PFSK-1 (cell line): Measurements from ENCODE around the gene CPNE6.

Source experiments
- FOXP2 ChIP-seq: optimal IDR thresholded peaks from 2 replicates; pipeline ENCODE3; 2011; ENCODE audit warnings: borderline replicate concordance, control low read depth, inconsistent platforms; ENCODE audit not compliant: insufficient read depth; ENCODE audit errors: extremely low read length, extremely low read depth
- POLR2AphosphoS5 ChIP-seq: IDR thresholded peaks from 2 replicates; pipeline ENCODE4 v1.6.1; 2012; ENCODE audit warnings: low read depth, mild to moderate bottlenecking, control low read depth, low read length, moderate library complexity
- SIN3A ChIP-seq: IDR thresholded peaks from 2 replicates; pipeline ENCODE4 v1.6.1; 2012; ENCODE audit warnings: mild to moderate bottlenecking, low read length, moderate library complexity, borderline replicate concordance; ENCODE audit not compliant: insufficient read depth
- TAF1 ChIP-seq: IDR thresholded peaks from 2 replicates; pipeline ENCODE4 v1.6.1; 2012; ENCODE audit warnings: low read length, control low read depth, borderline replicate concordance; ENCODE audit not compliant: insufficient read depth
- TF ChIP-seq, protein P1 (sequence below), 2 experiments: IDR thresholded peaks; 2 replicates each; pipeline versions ENCODE4 v1.6.1 to v1.8.0; 2011 to 2012; ENCODE audit warnings: low read depth in 2 of 2, low read length in 2 of 2, control low read depth in 1 of 2, inconsistent platforms in 1 of 2, mild to moderate bottlenecking in 1 of 2, moderate library complexity in 1 of 2; ENCODE audit not compliant: insufficient read depth in 1 of 2

CPNE6 gene

DNA sequence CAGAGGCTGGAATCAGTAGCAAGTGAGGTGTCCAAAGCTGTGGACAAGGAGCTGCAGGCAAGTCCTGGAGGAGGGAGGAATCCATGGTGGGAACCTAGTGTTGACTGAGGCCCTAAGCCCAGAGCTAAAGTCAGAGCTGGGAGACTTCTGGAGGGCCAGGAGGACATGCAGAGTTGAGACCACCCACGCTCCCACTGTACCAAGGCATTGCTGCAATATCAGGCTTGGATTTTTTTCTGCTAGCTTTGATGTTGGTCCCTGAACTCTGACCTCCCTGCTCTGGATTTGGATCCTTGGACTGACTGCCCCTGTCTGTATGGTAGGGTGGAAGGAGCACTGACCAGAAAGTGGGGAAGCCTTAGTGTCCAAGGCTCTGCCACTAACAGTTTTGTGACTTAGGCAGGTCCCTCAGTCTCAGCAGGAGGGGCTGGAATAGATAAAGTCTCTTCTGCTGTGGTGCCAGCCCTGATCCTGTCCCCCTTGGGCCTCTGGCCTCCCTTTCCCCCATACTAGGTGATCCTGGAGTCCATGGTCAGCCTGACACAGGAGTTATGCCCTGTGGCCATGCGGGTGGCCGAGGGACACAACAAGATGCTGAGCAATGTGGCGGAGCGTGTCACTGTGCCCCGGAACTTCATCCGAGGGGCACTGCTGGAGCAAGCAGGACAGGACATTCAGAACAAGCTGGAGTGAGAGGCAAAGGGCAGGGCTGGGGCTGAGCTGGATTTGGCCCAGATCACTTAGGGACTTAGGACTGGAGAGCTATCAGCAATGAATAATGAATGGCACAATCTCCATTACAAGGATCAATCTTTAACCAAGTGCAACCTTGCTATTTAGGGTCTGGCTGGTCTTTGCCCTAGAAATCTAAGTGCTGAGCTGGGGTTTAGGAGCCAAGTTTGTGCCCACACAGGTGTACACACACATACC is 10.1 kb upstream of the CPNE6 start:
- TF ChIP-seq TAF1 = no peak
- TF ChIP-seq, protein P1, sequence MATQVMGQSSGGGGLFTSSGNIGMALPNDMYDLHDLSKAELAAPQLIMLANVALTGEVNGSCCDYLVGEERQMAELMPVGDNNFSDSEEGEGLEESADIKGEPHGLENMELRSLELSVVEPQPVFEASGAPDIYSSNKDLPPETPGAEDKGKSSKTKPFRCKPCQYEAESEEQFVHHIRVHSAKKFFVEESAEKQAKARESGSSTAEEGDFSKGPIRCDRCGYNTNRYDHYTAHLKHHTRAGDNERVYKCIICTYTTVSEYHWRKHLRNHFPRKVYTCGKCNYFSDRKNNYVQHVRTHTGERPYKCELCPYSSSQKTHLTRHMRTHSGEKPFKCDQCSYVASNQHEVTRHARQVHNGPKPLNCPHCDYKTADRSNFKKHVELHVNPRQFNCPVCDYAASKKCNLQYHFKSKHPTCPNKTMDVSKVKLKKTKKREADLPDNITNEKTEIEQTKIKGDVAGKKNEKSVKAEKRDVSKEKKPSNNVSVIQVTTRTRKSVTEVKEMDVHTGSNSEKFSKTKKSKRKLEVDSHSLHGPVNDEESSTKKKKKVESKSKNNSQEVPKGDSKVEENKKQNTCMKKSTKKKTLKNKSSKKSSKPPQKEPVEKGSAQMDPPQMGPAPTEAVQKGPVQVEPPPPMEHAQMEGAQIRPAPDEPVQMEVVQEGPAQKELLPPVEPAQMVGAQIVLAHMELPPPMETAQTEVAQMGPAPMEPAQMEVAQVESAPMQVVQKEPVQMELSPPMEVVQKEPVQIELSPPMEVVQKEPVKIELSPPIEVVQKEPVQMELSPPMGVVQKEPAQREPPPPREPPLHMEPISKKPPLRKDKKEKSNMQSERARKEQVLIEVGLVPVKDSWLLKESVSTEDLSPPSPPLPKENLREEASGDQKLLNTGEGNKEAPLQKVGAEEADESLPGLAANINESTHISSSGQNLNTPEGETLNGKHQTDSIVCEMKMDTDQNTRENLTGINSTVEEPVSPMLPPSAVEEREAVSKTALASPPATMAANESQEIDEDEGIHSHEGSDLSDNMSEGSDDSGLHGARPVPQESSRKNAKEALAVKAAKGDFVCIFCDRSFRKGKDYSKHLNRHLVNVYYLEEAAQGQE (IDR thresholded peaks at IDR 0.05; ENCODE audit: insufficient read depth in 1 of 2, low read depth in 2 of 2, low read length in 2 of 2) = no peak
- no peak for TF ChIP-seq SIN3A
- TF ChIP-seq FOXP2 = no peak
- TF ChIP-seq POLR2AphosphoS5 = no peak

DNA sequence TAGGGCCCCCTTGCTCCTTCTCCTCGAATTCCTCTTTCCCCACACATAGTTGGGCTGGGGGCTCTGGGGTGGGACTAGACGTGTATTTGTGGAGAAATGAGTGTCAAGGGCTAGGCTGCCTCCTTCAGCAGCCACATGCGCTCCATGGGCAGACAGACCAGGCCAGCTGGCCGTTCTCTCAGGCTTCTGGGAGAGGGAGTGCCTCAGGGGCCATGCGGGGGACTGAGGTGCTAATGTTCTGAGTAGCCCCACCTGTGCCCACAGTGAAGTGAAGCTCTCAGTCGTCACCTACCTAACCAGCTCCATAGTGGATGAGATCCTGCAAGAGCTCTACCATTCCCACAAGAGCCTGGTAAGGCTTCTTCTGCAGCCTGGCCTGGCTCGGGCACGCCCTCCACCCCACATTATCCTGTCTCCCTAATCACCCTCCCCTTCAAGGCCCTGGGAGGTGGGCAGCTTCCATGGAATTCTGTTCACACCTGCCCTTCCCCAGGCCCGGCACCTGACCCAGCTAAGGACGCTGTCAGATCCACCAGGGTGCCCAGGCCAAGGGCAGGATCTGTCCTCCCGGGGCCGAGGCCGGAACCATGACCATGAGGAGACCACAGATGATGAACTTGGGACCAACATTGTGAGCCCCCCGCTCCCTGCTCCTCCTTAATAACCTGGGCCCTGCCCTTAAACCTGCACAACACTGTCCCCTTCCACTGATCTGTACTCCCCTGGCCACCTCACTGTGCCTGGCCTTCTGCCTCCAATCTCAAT is 9.0 kb upstream of the CPNE6 start:
- no peak for TF ChIP-seq SIN3A
- no peak for TF ChIP-seq FOXP2
- TF ChIP-seq, protein P1 (IDR thresholded peaks at IDR 0.05; ENCODE audit: insufficient read depth in 1 of 2, low read depth in 2 of 2, low read length in 2 of 2) = no peak
- no peak for TF ChIP-seq TAF1
- TF ChIP-seq POLR2AphosphoS5 = no peak

DNA sequence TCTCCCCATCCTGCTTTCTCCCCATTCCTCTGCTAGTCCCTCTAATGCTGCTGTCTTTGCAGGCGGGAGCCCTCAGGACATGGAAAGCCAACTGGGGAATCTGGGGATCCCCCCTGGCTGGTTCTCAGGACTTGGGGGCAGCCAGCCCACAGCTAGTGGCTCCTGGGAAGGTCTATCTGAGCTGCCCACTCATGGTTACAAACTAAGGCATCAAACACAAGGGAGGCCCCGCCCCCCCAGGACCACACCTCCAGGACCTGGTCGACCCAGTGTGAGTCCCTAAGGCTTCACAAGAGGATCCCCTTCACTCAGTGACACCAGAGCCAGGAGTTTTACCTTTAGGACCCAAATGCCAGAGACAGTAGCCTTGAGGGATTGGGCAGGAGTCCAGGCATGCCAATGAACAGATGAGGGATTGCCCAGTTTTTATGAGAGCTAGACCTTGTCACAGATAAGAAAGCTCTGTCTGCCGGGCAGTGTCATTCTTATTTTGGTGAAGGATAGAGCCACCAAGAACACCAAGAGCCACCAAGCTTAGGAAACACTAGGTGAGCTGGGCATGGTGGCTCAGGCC is 8.0 kb upstream of the CPNE6 start:
- TF ChIP-seq TAF1 (no peak), FOXP2 (no peak), SIN3A (no peak)
- TF ChIP-seq, protein P1 (IDR thresholded peaks at IDR 0.05; ENCODE audit: insufficient read depth in 1 of 2, low read depth in 2 of 2, low read length in 2 of 2) = no peak

DNA sequence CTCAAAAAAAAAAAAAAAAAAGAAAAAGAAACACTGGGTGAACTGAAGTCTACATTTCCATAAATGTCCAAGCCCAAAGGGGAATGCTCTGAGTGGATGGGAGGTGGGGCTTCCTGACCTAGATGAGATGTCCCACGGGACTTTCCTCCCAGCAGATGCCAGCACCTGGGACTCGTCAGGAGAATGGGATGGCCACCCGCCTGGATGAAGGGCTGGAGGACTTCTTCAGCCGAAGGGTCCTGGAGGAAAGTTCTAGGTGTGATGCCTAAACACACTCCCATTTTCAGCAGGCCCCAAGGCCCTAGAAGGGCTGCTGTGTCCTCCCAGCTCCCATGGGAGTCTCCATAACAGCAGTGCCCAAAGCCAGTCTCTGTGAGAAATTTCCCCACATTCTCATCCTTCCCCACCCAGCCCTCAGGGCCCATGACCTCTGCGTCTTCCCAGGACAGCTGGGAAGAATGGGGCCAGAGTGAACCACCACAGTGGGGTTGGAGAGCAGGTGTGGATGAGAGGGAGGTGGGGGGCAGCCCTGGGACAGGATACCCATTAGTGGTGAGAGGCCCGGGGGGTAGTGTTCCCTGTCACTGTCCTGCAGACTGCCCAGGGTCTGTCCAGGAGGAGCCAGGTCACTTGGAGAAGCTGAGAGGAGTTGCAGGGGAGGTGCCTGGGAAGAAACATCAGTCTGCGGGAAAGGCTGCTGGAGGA is 7.1 kb upstream of the CPNE6 start:
- TF ChIP-seq SIN3A = no peak
- TF ChIP-seq TAF1 = no peak
- TF ChIP-seq FOXP2 = no peak
- TF ChIP-seq, protein P1 (IDR thresholded peaks at IDR 0.05; ENCODE audit: insufficient read depth in 1 of 2, low read depth in 2 of 2, low read length in 2 of 2) = no peak
- no peak for TF ChIP-seq POLR2AphosphoS5
